GM21619 (cell line): ENCODE data around the gene ROPN1L.
"Not testable (repeated sequence)": the region's sequence is repeated elsewhere in the genome, so short reads cannot be mapped to it uniquely, and the experiment has no call there.

ENCODE experiments used
- ATAC-seq: cut with Tn5 transposase; IDR thresholded peaks from one replicate; pipeline ENCODE4 v1.9.1; 2021; ENCODE audit not compliant: unreplicated experiment

ROPN1L gene

DNA sequence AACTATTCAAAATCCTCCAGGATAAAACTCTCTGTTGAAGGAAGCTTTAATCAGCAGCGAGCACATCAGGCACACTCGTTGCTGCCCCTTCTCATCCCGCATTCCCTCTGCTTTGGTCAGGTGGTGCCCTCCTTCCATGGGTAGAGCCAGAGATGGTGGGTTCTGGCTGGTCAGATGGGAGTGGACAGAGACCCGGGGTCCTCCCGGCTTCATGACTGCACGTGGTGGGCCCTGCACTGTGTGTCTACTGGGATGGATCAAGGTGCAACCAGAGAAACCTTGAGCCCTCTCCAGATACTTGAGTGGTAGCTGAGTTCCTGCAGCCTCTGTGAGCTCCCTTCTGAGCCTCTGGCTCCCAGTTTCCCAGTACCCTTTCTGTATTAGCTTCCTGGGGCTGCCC lies 36.3 kb downstream of the ROPN1L start:
- ATAC-seq, result no peak

DNA sequence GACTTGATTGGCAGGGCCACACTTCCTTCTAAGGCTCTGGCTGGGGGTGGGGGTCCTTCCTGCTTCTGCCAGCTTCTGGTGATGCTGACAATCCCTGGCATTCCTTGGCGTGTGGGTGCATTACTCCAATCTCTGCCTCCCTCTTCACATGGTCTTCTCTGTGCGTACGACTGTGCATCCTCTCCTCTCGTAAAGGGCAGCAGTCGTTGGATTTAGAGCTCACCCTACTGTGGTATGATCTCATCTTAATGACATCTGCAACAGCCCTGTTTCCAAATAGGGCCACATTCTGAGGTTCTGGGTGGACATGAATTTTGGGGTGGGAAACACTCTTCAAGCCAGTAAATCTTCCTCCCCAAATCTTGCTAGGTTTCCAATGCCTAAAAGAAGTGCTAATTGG lies 36.8 kb downstream of the ROPN1L start:
- no peak for ATAC-seq

DNA sequence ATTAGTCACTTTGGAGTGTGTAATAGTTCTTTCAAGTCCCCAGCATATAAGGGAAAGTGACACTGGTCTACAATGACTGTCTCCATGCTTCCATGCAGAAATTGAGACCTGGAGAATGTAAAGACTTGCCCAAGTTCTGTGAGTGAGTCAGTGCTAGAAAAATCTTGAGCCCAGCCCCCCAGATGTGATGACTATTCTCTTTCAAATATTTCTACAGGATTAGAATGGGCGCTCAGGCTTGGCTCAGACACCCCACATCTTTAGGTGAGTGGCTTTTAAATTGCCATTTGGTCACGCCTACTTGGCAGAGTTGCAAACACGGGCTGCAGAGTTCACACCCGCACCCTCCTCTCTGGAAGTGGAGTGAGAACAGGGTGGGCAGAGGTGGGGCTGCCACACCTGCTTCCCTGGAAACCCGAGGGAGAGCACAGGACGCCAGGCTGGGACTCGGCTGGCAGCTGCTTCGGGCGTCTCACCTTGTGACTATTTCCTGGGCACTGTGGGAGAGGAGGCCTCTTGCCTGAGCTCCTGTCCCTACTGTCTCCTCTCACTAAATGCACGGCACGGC lies 37.6 kb downstream of the ROPN1L start:
- ATAC-seq, result no peak

DNA sequence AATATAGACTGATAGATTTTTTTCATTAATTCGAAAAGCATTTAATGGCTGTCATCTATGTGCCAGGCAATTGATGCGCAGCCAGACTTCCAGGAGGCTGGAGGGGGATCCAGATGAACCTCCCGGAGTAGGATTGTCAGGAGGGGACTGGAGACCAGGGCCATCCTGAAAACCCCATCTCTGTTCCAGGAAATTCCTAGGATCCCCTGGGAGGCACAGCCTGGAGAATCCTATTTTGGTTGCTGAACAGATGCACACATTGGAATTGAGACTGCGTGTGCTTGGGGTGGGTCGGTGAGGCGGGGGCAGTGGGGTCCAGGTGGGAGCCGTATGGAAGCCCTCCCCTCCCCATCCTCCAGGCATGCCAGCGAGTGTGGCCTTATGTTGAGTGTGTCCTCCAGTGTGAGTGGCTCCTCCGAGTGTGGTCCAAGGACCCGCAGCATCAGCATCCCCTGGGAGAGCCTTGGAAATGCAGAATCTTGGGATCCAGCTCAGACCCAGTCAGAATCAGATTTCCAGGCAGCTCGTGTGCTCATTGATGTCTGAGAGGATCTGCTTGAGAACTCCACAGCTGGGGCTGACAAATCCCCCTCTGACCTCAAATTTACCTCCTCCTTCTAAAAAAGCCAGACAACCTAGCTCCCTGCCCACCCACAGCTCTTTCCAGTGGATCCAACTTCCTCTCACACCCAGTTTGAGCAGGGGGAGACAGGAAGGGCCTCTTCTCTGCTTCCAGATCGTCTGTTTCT lies 38.7 kb downstream of the ROPN1L start:
- ATAC-seq, result no peak

DNA sequence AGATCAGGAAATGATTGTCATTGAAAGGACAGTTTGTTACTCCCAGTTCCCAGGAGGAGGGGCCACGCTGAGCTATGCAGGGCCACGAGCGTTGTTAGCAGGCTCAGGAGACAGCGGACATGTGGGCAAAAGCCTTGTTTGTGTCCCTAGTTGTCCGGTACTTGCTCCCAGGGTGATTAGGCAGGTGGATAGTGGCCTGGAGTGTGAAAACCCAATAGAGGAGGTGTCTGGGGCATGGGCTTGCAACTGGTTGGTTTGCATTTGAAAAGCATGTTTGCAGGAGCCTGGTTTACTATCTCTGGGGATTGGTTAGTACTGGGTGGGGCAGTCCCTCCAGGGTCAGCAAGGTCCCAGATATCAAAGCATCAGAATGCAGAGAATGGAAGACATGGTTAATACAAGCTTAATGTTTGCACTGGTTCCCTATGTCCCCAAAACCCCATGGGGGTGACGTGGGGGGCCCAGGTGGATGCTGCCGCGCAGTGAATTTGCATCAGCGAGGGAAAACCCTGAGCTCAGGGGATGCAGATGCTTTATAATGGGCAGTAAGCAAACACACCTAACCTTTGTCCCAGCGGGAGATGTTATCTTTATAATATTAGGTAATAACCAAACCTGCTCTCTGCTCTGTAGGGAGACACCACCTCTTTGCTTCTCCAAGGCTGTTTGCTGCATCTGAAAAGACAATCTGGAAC lies 39.7 kb downstream of the ROPN1L start:
- ATAC-seq, result no peak

DNA sequence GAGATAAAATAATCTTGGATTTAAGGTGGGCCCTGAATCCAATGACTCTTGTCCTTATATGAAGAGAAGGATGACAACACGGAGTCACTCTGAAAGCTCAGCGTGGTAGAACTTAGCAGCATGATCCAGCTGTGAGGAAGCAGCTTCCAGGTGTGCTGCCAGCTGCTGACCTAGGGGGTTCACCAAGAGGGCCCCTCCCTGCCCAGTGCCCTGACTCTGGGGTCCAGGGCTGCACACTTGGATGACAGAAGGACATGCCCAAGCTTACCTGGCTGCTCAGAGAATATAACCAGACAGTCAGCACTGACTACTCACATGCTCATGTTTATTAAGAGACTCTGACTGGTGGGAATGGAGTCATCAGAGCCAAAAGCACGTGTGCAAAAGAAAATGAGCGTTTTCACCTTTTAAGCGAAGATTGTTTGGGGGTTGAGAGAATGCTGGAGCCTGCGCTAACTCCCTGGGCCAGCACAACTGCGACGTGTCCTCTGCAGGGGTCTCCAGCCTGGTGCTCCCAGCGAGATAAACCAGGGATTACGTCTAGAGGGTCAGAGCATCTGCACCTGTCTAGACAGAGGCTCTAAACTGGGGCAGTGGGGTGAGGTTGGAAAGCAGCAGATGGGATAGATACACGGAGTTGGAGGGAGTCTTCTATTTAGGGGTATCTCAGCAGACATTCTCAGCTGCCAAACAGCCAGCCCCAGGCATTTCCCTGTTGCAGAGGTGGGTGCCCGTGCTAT lies 41.3 kb downstream of the ROPN1L start:
- ATAC-seq, result no peak

DNA sequence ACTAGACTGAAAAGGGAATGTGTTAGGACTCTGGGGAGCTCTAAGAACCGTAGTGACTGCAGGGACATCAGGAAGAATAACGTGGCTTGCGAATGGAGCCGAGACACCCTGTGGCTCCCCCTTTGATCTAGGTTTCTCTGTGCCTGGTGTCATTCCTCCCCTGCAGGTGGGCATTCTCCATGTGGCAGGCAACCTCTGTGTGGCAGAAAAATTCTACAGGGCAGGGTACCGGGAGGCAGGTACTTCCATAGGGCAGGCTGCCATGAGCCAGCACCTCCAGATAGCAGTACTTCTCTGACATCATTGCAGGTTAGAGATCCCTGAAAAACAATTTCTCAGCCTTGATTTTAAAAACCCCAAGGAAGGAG lies 43.1 kb downstream of the ROPN1L start:
- no peak for ATAC-seq

DNA sequence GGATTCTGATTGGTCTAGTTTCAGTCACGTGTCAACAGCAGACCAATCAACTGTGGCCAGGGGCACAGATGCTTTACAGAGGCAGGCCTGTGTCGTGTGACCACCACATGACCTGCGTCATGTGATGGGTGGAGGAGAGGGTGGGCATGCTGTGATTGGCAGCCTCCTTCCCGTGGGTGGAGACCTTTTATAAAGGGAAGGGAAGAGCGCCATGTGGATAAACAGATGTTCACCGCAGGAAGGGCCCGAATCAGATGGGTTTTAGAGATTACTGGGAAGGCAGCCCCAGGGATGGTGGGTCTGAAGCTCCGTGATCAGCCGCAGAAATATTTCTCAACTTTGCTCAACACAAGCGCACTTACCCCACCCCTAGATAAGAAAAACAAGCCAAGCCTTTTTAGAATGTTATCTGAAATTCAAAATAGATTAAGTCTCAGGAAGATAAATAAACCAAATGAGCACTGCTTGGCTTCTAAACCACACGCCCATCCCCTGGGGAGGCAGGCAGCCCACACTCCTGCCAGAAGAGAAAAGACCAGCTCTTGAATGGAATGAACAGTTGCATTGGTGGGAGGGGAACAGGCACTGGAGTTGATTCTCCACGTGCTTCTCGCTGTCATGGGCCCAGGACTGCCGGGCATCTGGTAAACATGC lies 43.6 kb downstream of the ROPN1L start:
- no peak for ATAC-seq

DNA sequence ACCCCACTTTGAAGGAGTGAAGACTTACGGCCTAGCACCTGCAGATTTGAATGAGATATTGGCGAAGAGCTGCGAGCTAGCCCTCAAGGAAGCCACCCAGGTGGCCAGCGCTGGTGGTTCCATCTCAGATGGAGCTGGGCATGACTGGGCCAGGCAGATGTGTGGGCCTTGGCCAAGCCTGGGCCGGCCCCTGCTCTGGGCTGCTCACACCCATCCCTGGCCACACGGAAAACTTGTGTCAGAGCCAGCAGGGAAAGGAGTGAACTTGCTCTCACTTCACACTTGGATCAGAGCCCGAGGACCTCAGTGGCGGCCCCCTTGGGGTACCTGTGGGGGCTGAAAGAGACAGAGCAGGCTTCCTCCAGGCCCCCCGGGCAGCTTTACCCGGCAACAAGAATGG lies 44.2 kb downstream of the ROPN1L start:
- ATAC-seq, result no peak

DNA sequence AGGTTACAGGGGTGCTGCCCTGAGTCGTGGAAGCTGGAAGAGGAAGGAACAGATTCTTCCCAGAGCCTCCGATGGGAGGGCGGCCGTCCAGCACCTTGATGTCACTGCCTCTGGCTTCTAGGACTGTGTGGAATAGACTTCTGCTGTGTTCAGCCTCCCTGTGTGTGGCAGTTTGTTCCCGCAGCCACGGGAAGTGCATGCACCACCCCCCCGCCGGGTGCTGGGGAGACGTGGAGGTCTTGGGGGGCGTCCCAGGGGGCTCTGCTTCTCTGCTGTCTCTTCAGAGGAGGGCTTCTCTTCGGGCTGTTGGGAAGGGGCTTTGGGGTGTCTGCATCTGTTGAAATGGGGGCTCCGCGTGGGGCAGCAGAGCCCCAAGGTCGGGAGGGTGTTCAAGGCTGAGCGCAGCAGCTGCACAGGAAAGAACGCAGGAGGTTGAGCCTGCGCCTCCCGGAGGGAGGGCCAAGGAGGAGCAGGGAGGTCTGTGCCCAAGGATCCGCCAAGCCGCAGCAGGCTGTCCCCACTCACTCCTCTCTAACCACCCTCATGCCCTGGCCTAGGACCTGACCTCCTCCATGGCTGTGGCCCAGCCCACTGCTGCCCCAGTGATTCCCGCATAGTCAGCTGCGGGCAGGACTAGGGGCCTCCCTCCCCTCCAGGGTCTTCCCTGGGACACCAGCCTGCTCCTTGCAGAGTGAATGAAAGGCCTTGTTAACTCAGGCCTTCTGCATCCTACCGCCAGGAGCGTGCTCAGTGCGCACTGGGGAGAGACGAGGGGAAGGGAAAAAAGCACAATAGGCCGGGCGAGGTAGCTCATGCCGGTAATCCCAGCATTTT lies 45.0 kb downstream of the ROPN1L start:
- no peak for ATAC-seq

DNA sequence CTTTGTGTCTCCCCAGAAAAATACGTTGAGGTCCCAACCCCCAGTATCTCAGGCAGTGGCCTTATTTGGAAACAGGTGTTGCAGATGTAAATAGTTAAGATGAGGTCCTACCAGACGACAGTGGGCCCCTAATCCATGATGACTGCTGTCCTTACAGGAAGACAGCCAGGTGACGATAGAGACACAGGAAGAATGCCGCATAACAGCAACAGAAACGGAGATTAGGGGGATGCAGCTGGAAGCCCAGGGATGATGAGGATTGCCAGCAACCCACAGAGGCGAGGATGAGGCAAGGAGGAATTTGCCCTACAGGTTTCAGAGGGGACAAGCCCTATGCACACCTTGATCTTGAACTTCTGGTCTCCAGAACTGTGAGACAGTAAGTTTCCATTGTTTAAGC lies 46.5 kb downstream of the ROPN1L start:
- ATAC-seq, result no peak

DNA sequence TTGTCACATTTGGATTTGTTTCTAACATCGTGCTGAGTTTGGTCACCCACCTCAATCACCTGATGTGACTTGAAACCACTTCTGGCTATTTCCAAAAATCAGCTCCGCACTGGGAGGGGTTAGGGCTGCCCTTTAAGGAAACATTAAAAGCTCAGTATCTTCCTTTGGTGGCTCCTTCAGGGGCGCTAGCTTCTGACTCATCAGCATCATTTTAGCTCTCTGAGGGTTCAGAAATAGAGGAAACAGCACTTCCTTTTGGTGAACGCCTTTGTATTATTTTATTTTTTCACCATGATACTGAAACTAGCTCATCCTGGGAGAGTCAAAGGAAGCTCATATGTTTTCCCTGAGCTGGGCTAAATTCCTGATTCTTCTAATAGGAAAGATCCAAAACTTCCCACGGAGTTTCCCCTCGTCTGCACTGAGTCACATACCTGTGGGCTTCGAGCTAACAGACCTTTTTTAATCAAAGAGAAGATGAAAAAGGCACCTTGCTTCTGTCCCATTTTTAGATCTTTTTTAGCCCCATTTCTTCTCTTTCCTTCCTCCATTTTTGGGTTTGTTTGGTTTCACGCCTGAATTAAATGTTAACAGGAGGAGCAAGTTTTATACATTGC lies 48.2 kb downstream of the ROPN1L start:
- peak; percentile 94 for ATAC-seq

DNA sequence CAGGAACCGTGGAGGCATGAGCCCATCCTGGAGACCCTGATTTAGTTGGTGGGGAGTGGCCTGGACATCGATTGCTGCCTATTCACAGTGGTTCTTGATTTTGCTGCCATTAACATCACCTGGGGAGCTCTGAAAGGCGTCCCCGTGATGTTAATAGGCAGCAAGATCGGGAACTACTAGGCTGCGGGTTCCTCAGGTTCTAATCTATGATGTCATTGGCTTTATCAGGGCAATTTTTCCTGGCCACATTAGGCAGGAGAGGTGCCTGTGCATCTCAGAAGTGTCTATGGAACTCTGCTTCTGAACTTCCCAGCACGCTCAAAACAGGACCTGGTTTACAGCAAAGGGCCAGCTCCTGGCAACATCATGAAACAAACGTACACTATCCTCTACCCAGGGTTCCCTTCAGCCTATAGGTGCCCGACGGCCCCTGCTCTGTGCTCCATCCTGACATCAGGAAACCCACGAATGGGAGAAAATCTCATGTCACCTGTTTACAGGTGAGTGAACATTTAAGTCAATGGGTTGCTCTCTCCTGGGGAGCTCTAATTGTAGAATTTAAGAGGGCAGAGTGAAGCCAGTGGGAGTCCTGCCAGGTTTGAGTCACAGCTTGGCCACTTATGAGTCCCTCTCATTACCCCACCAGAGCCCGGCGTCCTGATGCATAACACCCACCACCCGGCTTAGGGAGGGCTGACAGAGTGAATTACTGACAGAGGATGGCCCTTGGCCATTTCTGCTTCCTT lies 49.4 kb downstream of the ROPN1L start:
- ATAC-seq, result no peak

DNA sequence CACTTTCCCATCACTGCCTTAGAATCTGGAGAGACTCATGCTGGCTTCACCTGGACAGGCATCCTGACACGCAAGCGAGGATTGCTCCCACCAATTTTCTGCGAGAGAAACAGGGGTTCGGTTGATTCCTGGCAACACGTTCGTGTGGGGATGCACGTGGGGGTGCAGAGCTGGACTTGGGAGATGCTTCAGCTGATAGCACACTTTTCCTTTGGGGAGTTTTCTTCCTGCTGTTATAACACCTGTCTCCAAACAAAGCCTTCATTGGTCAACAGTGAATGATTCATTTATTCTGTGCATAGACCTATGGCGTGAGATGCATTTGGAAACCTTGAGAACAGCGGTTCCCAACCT lies 50.0 kb downstream of the ROPN1L start:
- ATAC-seq, result no peak

DNA sequence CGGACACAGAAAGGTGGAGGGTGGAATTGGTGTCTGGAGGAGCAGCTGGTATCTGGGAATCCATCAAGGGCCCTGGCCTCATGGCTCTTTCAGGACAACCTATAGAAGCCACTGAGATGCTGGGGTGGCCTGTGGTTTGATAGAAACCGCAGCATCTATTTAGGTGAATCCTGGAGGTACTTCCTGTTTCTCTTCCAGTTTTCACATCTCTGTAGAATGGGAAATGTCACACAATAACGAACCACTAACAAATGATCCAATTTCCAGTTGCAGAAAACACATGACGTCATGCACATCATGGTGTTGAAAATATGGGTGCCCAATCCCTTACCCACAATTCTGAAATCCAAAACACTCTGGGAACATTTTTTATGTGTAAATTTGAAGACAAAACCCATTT lies 52.2 kb downstream of the ROPN1L start:
- ATAC-seq, result no peak

DNA sequence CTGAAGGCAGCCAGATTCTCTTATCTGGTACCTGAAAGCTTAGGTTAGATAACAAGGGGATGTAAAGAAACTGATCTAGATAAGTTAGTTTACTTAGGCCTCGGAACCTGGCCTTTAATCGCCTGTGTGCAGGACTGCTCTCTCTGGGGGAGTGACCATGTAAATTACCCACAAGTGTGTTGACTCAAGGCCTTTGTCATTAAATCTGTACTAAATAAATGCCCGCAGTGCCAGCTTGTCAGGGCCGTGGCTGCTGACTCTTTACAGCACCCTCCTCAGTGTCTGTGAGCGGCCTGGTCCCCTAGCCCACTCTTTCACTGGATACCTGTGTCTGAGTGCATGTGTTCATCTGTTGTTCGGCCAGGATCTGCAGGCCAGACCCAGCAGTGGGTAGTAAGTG lies 52.8 kb downstream of the ROPN1L start:
- not testable (repeated sequence) for ATAC-seq

DNA sequence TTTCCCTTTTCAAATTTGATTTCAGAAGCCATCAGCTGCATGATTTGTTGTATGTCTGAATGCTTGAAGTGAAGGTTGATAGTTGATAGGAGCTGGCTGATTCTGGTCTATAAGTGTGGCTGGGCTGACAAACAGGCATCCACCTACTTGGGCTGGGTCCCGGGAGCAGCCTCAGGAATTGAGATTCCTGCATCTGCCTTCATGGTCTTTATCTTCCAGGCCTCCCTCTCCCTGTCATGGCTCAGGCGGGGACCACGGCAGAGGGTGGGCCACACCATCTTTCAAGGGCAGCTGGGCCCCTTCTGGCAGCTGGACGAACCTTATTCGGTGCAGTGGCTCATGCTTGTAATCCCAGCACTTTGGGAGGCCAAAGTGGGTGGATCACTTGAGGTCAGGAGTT lies 55.9 kb downstream of the ROPN1L start:
- ATAC-seq, result no peak

DNA sequence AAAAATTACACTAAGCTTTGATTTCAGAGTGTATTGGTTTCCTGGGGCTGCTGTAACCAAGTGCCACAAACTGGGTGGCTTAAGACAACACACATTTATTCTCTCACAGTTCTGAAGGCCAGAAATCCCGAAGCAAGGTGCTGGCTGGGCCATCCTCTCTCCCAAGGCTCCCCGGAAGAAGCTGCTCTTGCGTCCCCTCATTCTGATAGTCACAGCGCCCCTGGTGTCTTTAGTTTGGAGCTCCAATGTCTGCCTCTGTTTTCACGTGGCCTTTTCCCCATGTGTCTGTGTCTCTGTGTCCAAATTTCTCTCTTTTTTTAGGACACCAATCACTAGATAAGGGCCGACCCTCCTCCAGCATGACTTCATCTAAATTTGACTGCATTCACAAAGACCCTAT lies 56.7 kb downstream of the ROPN1L start:
- ATAC-seq, result no peak

DNA sequence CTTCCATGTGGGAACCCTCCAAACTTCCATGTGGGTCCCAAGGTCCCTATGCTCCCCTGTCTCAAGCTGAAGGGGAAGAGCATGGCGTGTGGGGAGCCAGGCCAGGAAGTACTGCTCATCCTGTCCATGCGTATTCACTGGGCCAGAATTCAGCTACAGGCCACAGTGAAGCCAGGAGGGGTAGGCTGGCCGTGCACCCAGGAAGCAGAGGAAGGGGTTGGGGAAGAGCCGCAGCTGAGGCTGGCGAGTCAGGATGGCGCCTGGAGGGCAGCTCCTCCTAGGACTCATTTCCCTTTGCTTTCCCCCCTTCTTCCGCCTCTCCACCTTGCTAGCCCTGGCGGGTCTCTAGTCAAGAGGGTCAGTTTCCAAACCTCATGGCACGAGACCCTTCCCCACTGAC lies 57.4 kb downstream of the ROPN1L start:
- ATAC-seq, result no peak
